ENCODE results near the gene MAP1S.

Gene MAP1S

DNA sequence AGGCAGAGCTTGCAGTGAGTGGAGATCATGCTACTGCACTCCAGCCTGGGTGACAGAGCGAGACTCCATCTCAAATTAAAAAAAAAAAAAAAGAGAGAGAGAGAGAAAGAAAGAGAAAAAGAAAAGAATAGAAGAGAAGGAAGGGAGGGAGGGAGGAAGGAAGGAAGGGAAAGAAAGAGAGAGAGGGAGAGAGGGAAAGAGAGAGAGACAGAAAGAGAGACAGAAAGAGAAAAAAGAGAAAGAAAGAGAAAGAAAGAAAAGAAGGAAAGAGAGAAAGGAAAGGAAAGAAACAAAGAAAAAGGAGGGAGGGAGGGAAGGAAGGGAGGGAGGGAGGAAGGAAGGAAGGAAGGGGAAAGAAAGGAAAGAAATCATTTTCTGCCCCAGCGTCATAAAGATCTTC, 24.1 kb upstream of the MAP1S start:
- DNase-seq, result no peak

GRCh38 chr19:17703824-17704463, 15.3 kb upstream of the MAP1S start:
- peak in 1 of 2 experiments; percentile 39 for DNase-seq

- DNase-seq, result peak; percentile 57 to 65
These were observed 12.5 kb upstream of the MAP1S start for GRCh38 chr19:17706750-17707181.

- DNase-seq, result no peak
These were observed 7.4 kb upstream of the MAP1S start for GRCh38 chr19:17711851-17712250.

DNA sequence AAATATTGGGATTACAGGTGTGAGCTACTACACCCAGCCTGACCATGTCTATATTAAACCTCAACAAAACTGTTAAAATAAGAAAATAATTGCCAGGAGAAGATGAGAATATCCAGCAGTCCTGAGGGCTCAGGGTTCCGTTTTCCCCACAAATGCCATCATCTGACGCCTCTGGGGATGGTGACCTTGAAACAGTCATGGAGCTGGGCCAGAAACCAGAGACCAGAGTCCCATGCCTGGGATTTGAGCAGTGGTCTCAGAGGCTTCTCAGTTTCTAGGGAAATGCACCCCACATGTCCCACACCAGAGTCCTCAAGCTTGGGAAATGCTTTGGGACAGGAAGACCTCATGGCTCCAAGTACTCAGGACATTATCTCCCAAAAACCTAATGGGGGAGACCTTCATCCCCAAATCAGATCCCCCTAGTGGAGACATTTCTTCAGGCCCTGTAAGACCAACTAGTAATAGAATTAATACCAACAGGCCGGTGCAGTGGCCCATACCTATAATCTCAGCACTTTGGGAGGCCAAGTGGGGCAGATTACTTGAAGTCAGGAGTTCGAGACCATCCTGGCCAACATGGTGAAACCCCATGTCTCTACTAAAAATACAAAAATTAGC, 2.9 kb upstream of the MAP1S start:
- no peak for DNase-seq

GRCh38 chr19:17718550-17718946, 732 bp upstream of the MAP1S start:
- DNase-seq, result peak in 1 of 2 experiments; percentile 30

GRCh38 chr19:17719730-17720400, 585 bp downstream of the MAP1S start:
- DNase-seq, result no peak

GRCh38 chr19:17720440-17720839, 1.2 kb downstream of the MAP1S start:
- DNase-seq, result no peak

DNA sequence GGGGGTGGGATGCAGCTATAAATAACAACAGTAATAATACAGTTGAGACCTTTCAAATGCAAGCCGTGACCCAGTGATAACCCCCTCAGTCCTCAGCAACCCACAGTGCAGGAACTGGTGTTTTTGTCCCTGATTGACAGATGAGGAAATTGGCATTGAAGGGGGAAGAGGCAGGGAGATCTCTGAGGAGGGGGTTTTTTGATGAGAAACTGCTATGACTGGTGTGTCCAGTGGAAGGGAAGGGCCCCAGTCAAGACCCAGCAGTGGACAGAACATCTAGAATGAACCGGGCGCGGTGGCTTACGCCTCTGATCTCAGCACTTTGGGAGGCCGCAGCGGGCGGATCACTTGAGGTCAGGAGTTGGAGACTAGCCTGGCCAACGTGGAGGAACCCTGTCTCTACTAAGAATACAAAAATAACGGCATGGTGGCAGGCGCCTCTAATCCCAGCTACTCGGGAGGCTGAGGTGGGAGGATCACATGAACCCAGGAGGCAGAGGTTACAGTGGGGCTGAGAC, 1.9 kb downstream of the MAP1S start:
- no peak for DNase-seq

- no peak for DNase-seq
These were observed 2.5 kb downstream of the MAP1S start for GRCh38 chr19:17721821-17722220.

DNA sequence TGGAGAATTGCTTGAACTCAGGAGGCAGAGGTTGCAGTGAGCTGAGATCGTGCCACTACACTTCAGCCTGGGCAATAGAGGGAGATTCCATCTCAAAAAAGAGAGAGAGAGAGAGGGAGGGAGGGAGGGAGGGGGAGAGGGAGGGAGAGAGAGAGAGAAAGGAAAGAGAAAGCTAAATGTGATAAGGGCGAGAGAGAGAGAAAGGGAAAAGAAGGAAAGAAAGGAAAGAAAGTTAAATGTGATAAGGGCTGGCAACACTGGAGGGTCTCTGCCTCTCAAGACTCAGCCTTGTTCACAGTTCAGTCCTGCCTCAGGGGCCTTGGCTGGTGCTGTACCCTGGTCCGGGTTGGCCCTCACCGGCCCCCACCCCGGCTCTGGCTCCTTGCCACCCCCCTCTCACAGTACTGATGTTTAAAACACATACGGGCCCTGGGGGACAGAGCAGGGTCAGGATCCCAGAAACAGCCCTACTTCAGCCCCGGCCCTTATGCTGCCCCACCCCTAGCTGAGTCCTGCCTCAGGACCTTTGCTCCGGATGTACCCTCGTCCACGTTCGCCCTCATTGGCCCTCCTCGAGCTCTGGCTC, 3.5 kb downstream of the MAP1S start:
- DNase-seq, result no peak

- DNase-seq, result no peak
These were observed 5.4 kb downstream of the MAP1S start for GRCh38 chr19:17724655-17725054.

- DNase-seq, result no peak
These were observed 6.3 kb downstream of the MAP1S start for GRCh38 chr19:17725422-17726078.

GRCh38 chr19:17726136-17726741, 7.0 kb downstream of the MAP1S start:
- no peak for DNase-seq

DNA sequence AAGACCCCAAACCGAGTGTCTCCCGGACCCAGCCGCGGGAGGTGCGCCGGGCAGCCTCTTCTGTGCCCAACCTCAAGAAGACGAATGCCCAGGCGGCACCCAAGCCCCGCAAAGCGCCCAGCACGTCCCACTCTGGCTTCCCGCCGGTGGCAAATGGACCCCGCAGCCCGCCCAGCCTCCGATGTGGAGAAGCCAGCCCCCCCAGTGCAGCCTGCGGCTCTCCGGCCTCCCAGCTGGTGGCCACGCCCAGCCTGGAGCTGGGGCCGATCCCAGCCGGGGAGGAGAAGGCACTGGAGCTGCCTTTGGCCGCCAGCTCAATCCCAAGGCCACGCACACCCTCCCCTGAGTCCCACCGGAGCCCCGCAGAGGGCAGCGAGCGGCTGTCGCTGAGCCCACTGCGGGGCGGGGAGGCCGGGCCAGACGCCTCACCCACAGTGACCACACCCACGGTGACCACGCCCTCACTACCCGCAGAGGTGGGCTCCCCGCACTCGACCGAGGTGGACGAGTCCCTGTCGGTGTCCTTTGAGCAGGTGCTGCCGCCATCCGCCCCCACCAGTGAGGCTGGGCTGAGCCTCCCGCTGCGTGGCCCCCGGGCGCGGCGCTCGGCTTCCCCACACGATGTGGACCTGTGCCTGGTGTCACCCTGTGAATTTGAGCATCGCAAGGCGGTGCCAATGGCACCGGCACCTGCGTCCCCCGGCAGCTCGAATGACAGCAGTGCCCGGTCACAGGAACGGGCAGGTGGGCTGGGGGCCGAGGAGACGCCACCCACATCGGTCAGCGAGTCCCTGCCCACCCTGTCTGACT, 7.9 kb downstream of the MAP1S start:
- no peak for DNase-seq

- no peak for DNase-seq
These were observed 8.6 kb downstream of the MAP1S start for GRCh38 chr19:17727843-17728242.

DNA sequence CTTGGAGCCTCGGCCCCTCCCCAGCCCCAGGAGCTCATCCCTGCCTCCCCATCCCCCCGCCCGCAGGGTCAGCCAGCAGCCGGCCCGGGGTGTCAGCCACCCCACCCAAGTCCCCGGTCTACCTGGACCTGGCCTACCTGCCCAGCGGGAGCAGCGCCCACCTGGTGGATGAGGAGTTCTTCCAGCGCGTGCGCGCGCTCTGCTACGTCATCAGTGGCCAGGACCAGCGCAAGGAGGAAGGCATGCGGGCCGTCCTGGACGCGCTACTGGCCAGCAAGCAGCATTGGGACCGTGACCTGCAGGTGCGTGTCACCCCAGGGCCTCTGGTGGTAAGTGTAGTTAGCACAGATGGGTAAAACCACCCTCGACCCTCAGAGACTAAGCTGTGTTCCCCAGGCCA, 13.8 kb downstream of the MAP1S start:
- no peak for DNase-seq

GRCh38 chr19:17734146-17734545, 14.9 kb downstream of the MAP1S start:
- DNase-seq, result no peak

- no peak for DNase-seq
These were observed 16.1 kb downstream of the MAP1S start for GRCh38 chr19:17735410-17735809.

DNA sequence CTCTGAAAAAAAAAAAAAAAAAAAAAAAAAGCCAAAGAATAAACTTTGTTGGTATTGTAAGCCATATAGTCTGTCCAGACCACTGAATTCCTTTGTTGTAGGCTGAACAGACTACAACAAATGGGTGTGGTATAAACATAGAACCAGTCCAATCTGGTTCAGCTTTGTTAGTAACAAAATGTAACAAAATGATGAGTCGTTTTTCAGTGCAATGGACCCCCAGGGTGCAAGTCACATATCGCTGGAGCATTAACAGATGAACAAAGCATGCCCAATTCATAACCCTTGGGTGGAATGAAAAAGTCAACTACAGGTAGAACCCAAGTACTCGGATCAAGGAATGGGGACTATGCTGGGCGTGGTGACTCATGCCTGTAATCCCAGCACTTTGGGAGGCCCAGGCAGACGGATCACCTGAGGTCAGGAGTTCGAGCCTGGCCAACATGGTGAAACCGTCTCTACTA, 18.4 kb downstream of the MAP1S start:
- DNase-seq, result no peak

DNA sequence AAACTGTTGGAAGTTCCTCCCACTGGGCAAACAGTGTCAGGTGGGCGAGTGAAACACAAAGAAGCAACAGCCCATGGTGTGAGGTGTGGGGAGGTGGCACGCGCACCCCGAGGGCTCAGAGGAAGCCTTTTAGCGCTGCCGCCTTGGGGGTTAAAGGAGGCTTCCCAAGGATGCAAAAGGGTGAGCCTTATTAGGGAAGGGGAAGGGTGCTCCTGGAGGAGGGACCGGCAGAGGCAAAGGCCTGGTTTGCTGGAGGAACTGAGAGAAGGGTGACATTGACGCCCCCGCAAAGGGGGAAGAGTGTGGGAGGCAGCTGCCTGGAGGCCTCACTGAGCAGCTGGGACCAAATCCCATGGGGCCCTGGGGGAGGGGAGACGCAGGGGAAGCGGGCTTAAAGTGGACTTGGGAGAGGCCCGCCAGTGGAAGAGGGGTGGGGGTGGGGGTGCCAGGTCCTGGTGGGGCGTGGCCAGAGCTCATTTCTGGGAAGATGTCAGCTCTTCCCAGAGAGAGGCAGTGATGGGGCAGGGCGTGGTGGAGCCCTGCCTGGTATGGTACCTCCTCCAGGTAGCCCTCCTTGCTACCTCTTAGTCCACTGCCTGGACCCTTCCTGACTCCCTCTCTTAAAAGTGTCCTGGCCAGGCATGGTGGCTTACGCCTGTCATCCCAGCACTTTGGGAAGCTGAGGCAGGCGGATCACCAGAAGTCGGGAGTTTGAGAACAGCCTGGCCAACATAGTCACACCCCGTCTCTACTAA, 20.0 kb downstream of the MAP1S start:
- DNase-seq, result peak; percentile 94 to 98
